H1 (cell line): ENCODE data around the gene NEK11. TPM values are rescaled to one million over a fixed set of nuclear protein-coding genes. Genes with fewer than 3 reads are reported as not detected.

Experiments
- BACH1 ChIP-seq: IDR thresholded peaks from 2 replicates; pipeline ENCODE4 v1.6.1; 2012; ENCODE audit warnings: low read length, improper control_type of control experiment
- CHD2 ChIP-seq: IDR thresholded peaks from 2 replicates; pipeline ENCODE4 v1.6.1; 2012; ENCODE audit warnings: low read length, improper control_type of control experiment
- polyA plus RNA-seq, 7 experiments: library from polyadenylated mRNA; depleted of rRNA in 3 of 7; stranded (reverse) in 5 of 7; unstranded in 2 of 7; fragments of >200 nt in 5 of 7; fragments of 200-250 nt in 2 of 7; gene quantifications; 1 replicate in 5 of 7; 2 replicates in 1 of 7; 4 replicates in 1 of 7; pipeline versions ENCODE4 v1.2.1 to v1.2.3, GENCODE V29; 2011 to 2013; ENCODE audit warnings: missing spikeins in 2 of 7, mixed read lengths in 2 of 7
- total RNA-seq: library from RNA; stranded (reverse); fragmentation: NEBNext Ultra II Directional; extraction: Animal tissue kit (Norgen Biotek cat#: 25700); gene quantifications from 2 replicates; pipeline ENCODE4 v1.2.1, GENCODE V29; 2021
- TF ChIP-seq, protein P1 (sequence below): fragments of 300-600 bp; sonication (generic); IDR thresholded peaks from 2 replicates; pipeline ENCODE4 v1.7.1; 2012; ENCODE audit warnings: low read length, moderate library complexity, mild to moderate bottlenecking, inconsistent platforms; ENCODE audit not compliant: insufficient replicate concordance

Gene NEK11
- total and polyA plus RNA-seq, 2 of the 8 experiments (the other 6 are each of a cell fraction or from before 2014, with no cell fraction given): 0.60 TPM; not detected in 1

DNA sequence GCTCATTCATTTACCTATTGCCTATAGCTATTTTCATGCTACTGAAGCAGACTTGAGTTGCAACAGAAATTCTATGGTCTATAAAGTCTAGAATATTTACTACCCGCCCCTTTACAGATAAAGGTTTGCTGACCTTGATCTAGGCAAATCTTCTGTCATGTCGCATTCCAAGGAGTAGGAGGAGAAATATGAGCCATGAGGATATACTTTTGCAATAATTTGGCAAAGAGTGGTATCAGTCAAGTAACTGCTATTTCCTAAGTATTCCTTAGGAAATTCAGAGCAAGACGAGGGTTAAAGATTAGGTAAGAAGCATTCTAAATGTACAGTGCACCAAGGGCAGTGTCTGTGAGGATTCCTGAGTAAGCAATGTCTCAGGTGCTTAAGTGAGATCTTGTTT is 233.8 kb downstream of the NEK11 start (continued):
- TF ChIP-seq, protein P1, sequence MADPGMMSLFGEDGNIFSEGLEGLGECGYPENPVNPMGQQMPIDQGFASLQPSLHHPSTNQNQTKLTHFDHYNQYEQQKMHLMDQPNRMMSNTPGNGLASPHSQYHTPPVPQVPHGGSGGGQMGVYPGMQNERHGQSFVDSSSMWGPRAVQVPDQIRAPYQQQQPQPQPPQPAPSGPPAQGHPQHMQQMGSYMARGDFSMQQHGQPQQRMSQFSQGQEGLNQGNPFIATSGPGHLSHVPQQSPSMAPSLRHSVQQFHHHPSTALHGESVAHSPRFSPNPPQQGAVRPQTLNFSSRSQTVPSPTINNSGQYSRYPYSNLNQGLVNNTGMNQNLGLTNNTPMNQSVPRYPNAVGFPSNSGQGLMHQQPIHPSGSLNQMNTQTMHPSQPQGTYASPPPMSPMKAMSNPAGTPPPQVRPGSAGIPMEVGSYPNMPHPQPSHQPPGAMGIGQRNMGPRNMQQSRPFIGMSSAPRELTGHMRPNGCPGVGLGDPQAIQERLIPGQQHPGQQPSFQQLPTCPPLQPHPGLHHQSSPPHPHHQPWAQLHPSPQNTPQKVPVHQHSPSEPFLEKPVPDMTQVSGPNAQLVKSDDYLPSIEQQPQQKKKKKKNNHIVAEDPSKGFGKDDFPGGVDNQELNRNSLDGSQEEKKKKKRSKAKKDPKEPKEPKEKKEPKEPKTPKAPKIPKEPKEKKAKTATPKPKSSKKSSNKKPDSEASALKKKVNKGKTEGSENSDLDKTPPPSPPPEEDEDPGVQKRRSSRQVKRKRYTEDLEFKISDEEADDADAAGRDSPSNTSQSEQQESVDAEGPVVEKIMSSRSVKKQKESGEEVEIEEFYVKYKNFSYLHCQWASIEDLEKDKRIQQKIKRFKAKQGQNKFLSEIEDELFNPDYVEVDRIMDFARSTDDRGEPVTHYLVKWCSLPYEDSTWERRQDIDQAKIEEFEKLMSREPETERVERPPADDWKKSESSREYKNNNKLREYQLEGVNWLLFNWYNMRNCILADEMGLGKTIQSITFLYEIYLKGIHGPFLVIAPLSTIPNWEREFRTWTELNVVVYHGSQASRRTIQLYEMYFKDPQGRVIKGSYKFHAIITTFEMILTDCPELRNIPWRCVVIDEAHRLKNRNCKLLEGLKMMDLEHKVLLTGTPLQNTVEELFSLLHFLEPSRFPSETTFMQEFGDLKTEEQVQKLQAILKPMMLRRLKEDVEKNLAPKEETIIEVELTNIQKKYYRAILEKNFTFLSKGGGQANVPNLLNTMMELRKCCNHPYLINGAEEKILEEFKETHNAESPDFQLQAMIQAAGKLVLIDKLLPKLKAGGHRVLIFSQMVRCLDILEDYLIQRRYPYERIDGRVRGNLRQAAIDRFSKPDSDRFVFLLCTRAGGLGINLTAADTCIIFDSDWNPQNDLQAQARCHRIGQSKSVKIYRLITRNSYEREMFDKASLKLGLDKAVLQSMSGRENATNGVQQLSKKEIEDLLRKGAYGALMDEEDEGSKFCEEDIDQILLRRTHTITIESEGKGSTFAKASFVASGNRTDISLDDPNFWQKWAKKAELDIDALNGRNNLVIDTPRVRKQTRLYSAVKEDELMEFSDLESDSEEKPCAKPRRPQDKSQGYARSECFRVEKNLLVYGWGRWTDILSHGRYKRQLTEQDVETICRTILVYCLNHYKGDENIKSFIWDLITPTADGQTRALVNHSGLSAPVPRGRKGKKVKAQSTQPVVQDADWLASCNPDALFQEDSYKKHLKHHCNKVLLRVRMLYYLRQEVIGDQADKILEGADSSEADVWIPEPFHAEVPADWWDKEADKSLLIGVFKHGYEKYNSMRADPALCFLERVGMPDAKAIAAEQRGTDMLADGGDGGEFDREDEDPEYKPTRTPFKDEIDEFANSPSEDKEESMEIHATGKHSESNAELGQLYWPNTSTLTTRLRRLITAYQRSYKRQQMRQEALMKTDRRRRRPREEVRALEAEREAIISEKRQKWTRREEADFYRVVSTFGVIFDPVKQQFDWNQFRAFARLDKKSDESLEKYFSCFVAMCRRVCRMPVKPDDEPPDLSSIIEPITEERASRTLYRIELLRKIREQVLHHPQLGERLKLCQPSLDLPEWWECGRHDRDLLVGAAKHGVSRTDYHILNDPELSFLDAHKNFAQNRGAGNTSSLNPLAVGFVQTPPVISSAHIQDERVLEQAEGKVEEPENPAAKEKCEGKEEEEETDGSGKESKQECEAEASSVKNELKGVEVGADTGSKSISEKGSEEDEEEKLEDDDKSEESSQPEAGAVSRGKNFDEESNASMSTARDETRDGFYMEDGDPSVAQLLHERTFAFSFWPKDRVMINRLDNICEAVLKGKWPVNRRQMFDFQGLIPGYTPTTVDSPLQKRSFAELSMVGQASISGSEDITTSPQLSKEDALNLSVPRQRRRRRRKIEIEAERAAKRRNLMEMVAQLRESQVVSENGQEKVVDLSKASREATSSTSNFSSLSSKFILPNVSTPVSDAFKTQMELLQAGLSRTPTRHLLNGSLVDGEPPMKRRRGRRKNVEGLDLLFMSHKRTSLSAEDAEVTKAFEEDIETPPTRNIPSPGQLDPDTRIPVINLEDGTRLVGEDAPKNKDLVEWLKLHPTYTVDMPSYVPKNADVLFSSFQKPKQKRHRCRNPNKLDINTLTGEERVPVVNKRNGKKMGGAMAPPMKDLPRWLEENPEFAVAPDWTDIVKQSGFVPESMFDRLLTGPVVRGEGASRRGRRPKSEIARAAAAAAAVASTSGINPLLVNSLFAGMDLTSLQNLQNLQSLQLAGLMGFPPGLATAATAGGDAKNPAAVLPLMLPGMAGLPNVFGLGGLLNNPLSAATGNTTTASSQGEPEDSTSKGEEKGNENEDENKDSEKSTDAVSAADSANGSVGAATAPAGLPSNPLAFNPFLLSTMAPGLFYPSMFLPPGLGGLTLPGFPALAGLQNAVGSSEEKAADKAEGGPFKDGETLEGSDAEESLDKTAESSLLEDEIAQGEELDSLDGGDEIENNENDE: no peak
- TF ChIP-seq CHD2: no peak
- no peak for TF ChIP-seq BACH1
